Neural cell (in vitro differentiated cells): ENCODE results near the gene MFF.

Experiments
- CTCF ChIP-seq: fragments of 450-650 bp; IDR thresholded peaks from 2 replicates; pipeline ENCODE4 v1.5.1; 2014; ENCODE audit warnings: antibody characterized with exemption, mild to moderate bottlenecking, moderate library complexity; ENCODE audit not compliant: poor library complexity, severe bottlenecking
- EP300 ChIP-seq: fragments of 450-650 bp; conservative IDR thresholded peaks from 2 replicates; pipeline ENCODE4 v1.6.1; 2014; ENCODE audit warnings: antibody characterized with exemption, mild to moderate bottlenecking, moderate library complexity; ENCODE audit not compliant: poor library complexity, severe bottlenecking
- EZH2 ChIP-seq: fragments of 200-600, 300-800 bp; shearing (Covaris generic), sonication (generic); IDR thresholded peaks from 2 replicates; pipeline ENCODE4 v1.6.1; 2014; ENCODE audit warnings: antibody characterized with exemption, low read length, borderline replicate concordance, mild to moderate bottlenecking; ENCODE audit not compliant: insufficient read depth, poor library complexity, severe bottlenecking
- MXI1 ChIP-seq: fragments of 450-650 bp; conservative IDR thresholded peaks from 2 replicates; pipeline ENCODE4 v1.6.1; 2014; ENCODE audit warnings: antibody characterized with exemption, mild to moderate bottlenecking; ENCODE audit not compliant: poor library complexity, severe bottlenecking
- POLR2AphosphoS5 ChIP-seq: IDR thresholded peaks from 2 replicates; pipeline ENCODE4 v1.6.1; 2012
- RAD21 ChIP-seq: fragments of 450-650 bp; conservative IDR thresholded peaks from 2 replicates; pipeline ENCODE4 v1.6.1; 2014; ENCODE audit warnings: antibody characterized with exemption, mild to moderate bottlenecking, moderate library complexity
- SMC3 ChIP-seq: fragments of 450-650 bp; conservative IDR thresholded peaks from 2 replicates; pipeline ENCODE4 v1.6.1; 2014; ENCODE audit warnings: antibody characterized with exemption, mild to moderate bottlenecking, moderate library complexity; ENCODE audit not compliant: poor library complexity
- TAF1 ChIP-seq: IDR thresholded peaks from 2 replicates; pipeline ENCODE4 v1.6.1; 2012; ENCODE audit warnings: low read depth

GRCh38 chr2:227390468-227391256 is 65.6 kb downstream of the MFF start:
- no peak for TF ChIP-seq POLR2AphosphoS5
- TF ChIP-seq SMC3, result no peak
- no peak for TF ChIP-seq EZH2
- no peak for TF ChIP-seq CTCF
- TF ChIP-seq EP300, result no peak
- no peak for TF ChIP-seq RAD21
- TF ChIP-seq MXI1, result no peak
- TF ChIP-seq TAF1, result no peak
